Activated CD4-positive, alpha-beta T cell treated with anti-CD3 and anti-CD28 coated beads, Interleukin-2, amount 50 U/mL, for 24 hours (primary cell): ENCODE data around the gene PCDHGA3.
"Not testable (repeated sequence)": the region's sequence is repeated elsewhere in the genome, so short reads cannot be mapped to it uniquely, and the experiment has no call there.

ENCODE experiments used
- DNase-seq, 2 donors: peaks; one replicate each; pipeline ENCODE4 v3.0.0-alpha.2; 2020; ENCODE audit warnings: low read depth in 1 of 2, low spot score in 1 of 2

Gene PCDHGA3

GRCh38 chr5:141382469-141383294, 39.1 kb downstream of the PCDHGA3 start, which contains the start of gene PCDHGA7:
Gene PCDHGA7 (plus strand): TSS chr5:141382742. CDS start chr5:141382900, 158 bp downstream.
- DNase-seq = no peak

DNA sequence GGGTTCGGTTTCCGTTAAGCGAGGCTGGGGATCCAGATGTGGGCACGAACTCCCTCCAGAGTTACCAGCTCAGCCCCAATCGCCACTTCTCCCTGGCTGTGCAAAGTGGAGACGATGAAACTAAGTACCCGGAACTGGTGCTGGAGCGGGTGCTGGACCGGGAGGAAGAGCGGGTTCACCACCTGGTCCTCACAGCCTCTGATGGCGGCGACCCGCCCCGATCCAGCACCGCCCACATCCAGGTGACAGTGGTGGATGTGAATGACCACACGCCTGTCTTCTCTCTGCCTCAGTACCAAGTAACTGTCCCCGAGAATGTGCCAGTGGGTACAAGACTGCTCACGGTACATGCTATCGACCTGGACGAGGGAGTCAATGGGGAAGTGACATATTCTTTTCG, 39.7 kb downstream of the PCDHGA3 start:
- DNase-seq = no peak

DNA sequence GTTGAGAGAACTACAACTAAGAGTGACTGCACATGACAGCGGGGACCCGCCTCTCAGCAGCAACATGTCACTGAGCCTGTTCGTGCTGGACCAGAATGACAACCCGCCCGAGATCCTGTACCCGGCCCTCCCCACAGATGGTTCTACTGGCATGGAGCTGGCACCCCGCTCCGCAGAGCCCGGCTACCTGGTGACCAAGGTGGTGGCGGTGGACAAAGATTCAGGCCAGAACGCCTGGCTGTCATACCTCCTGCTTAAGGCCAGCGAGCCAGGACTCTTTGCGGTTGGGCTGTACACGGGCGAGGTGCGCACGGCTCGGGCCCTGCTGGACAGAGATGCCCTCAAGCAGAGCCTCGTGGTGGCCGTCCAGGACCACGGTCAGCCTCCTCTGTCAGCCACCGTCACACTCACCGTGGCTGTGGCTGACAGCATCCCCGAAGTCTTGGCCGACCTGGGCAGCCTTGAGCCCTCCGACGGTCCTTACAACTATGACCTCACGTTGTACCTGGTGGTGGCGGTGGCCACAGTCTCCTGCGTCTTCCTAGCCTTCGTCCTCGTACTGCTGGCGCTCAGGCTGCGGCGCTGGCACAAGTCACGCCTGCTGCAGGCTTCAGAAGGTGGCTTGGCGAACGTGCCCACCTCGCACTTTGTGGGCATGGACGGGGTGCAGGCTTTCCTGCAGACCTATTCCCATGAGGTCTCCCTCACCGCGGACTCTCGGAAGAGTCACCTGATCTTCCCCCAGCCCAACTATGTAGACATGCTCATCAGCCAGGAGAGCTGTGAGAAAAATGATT, 41.0 kb downstream of the PCDHGA3 start:
- DNase-seq = no peak

DNA sequence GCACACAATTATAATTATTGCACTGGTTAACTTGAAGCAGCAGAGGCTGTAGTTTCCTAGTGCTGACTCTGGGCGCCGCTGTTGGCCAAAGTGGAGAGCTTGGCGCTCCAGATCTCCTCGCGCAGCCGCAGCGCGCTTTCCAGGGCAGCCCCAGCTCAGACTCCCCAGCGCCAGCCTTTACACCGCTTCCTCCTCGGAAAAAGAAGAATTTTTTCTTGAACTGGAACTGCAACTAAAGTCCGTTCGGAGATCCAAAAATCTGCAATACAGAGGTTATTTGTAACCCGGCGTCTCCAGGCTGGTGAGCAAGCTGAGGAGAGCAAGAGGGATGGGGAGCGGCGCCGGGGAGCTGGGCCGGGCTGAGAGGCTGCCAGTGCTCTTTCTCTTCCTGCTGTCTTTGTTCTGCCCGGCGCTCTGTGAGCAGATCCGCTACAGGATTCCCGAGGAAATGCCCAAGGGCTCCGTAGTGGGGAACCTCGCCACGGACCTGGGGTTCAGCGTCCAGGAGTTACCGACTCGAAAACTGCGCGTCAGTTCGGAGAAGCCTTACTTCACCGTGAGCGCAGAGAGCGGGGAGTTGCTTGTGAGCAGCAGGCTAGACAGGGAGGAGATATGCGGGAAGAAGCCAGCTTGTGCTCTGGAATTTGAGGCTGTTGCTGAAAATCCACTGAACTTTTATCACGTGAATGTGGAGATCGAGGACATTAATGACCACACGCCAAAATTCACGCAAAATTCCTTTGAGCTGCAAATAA, 44.1 kb downstream of the PCDHGA3 start, which contains the start of gene PCDHGB4:
TSS of gene PCDHGB4 (plus strand) at position 142 of the 755 bp plus-strand sequence. CDS start at position 329, 187 bp downstream.
- not testable (repeated sequence) for DNase-seq

DNA sequence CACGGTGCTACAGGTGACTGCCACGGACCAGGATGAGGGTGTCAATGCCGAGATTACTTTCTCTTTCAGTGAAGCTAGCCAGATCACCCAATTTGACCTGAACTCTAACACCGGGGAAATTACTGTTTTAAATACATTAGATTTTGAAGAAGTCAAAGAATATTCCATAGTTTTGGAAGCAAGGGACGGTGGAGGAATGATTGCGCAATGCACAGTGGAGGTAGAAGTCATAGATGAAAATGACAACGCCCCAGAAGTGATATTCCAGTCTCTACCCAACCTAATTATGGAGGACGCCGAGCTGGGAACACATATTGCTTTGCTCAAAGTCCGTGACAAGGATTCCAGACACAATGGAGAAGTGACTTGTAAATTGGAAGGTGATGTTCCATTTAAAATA, 45.0 kb downstream of the PCDHGA3 start:
- no peak for DNase-seq

DNA sequence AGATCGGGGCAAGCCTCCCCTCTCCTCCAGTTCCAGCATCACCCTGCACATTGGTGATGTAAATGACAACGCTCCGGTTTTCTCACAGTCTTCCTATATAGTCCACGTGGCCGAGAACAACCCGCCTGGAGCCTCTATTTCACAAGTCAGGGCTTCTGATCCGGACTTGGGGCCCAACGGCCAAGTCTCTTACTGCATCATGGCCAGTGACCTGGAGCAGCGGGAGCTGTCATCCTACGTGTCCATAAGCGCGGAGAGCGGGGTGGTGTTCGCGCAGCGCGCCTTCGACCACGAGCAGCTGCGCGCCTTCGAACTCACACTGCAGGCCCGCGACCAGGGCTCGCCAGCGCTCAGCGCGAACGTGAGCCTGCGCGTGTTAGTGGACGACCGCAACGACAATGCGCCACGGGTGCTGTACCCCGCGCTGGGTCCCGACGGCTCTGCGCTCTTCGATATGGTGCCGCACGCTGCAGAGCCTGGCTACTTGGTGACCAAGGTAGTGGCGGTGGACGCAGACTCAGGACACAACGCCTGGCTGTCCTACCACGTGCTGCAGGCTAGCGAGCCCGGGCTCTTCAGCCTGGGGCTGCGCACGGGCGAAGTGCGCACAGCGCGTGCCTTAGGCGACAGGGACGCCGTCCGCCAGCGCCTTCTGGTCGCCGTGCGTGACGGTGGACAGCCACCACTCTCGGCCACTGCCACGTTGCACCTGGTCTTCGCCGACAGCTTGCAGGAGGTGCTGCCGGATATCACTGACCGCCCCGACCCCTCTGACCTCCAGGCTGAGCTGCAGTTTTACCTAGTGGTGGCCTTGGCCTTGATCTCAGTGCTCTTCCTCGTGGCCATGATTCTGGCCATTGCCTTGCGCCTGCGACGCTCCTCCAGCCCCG, 45.8 kb downstream of the PCDHGA3 start:
- no peak for DNase-seq

- DNase-seq = no peak
These were observed 49.0 kb downstream of the PCDHGA3 start, which contains the start of gene PCDHGA8 for GRCh38 chr5:141392429-141393198. Gene PCDHGA8 (plus strand): TSS chr5:141392633. CDS start chr5:141392814, 181 bp downstream.

DNA sequence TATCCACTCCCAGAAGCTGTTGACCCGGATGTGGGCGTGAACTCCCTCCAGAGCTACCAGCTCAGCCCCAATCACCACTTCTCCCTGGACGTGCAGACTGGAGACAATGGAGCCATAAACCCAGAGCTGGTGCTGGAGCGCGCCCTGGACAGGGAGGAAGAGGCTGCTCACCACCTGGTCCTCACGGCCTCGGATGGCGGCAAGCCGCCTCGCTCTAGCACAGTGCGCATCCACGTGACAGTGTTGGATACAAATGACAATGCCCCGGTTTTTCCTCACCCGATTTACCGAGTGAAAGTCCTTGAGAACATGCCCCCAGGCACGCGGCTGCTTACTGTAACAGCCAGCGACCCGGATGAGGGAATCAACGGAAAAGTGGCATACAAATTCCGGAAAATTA, 49.6 kb downstream of the PCDHGA3 start:
- DNase-seq = no peak

DNA sequence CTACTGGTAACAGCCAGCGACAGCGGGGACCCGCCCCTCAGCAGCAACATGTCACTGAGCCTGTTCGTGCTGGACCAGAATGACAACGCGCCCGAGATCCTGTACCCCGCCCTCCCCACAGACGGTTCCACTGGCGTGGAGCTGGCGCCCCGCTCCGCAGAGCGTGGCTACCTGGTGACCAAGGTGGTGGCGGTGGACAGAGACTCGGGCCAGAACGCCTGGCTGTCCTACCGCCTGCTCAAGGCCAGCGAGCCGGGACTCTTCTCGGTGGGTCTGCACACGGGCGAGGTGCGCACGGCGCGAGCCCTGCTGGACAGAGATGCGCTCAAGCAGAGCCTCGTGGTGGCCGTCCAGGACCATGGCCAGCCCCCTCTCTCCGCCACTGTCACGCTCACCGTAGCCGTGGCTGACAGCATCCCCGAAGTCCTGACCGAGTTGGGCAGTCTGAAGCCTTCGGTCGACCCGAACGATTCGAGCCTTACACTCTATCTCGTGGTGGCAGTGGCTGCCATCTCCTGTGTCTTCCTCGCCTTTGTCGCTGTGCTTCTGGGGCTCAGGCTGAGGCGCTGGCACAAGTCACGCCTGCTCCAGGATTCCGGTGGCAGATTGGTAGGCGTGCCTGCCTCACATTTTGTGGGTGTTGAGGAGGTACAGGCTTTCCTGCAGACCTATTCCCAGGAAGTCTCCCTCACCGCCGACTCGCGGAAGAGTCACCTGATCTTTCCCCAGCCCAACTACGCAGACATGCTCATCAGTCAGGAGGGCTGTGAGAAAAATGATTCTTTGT, 51.0 kb downstream of the PCDHGA3 start:
- not testable (repeated sequence) for DNase-seq
